HFF-Myc (cell line): ENCODE measurements around the gene KRTAP4-5.
A peak's percentile ranks its signal among the peaks of the same experiment; 100 is the strongest.
"Not testable (repeated sequence)": the region's sequence is repeated elsewhere in the genome, so short reads cannot be mapped to it uniquely, and the experiment has no call there.

Source experiments
- DNase-seq: peaks from one replicate; pipeline ENCODE4 v3.0.0-alpha.2; 2011; ENCODE audit warnings: low read depth; ENCODE audit errors: extremely low read depth
- H3K4me3 ChIP-seq: replicated peaks from 2 replicates; pipeline ENCODE4 v1.5.1; 2011; ENCODE audit warnings: low read depth, mild to moderate bottlenecking, control low read depth, low read length
- CTCF ChIP-seq: IDR thresholded peaks from 2 replicates; pipeline ENCODE4 v1.5.1; 2012; ENCODE audit warnings: mild to moderate bottlenecking, low read depth, low read length, control low read depth; ENCODE audit errors: missing control alignments

KRTAP4-5 gene

DNA sequence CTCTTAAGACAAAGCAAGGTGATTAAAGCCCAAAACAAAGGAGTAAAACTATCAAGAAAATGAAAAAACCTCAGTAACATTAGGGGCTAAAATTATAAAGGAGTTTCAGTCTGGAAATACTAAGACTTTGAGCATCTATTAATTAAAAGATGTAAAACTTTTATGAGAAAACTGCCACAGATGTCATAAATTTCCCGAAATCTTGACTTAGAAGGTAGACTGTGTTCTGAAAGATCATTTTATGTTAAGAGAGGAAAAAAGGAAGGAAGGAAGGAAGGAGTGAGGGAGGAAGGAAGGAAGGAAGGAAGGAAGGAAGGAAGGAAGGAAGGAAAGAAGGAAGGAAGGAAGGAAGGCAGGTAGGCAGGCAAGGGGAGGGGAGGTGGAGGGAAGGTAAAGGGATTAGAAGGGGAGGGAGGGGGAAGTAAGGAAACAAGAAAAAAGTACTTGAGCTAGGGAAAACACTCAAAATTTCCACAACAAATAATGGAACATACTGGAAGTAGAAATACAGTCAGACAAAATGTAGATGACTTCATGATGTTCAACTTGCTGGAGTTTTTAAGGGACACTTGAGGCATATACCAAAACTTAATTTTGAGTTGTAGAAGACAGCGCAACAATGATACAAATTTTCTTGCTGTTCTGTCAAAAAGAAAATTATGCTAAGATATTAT lies 2.0 kb downstream of the KRTAP4-5 start:
- TF ChIP-seq CTCF: no peak
- no peak for DNase-seq
- H3K4me3 ChIP-seq: no peak overlapping the region

GRCh38 chr17:41145261-41145660 lies 4.4 kb downstream of the KRTAP4-5 start:
- no peak for DNase-seq
- H3K4me3 ChIP-seq: no peak overlapping the region
- TF ChIP-seq CTCF: no peak

DNA sequence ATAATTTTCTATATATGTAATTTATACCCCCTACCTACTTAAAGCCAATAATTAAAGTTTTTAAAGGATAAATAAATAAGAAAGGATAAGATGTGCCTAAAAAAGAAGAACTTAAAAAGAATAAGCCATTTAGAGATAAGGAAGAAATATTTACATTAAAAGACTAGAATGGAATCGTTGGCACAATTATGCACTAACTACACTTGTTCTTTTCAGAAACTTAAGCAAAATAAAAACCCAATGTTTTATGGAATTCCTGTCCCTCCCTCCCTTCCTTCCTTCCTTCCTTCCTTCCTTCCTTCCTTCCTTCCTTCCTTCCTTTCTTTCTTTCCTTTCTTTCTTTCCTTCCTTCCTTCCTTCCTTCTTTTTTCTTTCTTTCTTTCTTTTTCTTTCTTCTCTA lies 4.8 kb downstream of the KRTAP4-5 start:
- no peak for TF ChIP-seq CTCF
- H3K4me3 ChIP-seq: no peak overlapping the region
- DNase-seq: no peak

DNA sequence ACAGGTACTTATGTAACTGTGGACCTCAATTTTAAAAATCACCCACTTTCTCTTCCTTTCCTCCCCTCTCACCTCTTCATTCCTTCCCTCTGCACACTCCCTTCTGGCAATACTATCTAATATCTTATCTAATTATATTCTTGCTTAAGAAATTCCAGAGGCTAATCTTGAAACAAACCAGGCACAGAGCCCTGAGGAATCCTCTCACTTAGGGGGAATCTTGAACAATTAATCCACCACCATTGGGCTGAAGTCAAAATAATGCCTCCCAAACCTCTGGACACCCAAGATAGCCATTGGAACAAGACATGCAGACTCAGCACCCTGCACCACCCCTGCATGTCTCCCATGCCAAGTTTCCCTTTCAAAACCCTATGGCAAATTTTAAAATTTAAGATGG lies 8.3 kb downstream of the KRTAP4-5 start:
- TF ChIP-seq CTCF: no peak
- DNase-seq: no peak
- H3K4me3 ChIP-seq: no peak overlapping the region

DNA sequence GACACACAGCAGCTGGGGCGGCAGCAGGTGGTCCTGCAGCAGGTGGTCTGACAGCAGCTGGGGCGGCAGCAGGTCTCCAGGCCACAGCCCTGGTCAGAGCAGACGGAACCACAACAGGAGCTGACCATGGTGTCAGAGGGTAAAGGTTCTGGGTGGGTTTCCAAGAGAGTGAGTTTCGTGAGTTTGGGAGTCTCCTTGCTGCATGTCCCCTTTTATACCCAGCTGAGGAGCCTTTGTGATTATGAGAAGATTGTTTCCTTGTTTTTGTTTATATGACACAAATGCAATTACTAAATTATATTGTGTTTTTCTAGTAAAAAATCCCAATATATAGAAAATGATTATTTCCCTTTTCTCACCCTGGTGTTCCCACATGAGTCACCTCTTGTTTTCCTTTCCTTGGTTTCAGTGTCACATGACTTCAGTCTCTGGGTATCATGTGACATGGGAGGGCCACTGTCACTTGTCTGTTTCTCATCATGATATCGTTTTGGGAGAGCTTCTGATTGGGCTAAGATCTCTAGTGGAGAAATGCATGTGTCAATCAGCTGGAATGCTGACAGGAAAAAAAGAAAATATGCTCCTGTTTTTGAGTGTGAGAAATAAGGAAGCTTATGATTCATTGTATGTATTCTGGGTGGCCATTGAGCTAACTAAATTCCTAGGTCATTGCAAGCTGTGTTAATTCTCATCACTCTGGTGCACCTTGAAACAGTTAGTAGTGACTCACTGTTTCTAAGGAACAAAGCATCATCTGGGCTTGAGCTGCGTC lies 9.1 kb downstream of the KRTAP4-5 start, which contains the start of gene KRTAP4-6:
TSS of gene KRTAP4-6 (minus strand) at position 185 of the 772 bp plus-strand sequence. CDS start at position 128, 57 bp downstream.
- H3K4me3 ChIP-seq: no peak within 1 kb of the TSS
- TF ChIP-seq CTCF: no peak
- peak; percentile 35 for DNase-seq

DNA sequence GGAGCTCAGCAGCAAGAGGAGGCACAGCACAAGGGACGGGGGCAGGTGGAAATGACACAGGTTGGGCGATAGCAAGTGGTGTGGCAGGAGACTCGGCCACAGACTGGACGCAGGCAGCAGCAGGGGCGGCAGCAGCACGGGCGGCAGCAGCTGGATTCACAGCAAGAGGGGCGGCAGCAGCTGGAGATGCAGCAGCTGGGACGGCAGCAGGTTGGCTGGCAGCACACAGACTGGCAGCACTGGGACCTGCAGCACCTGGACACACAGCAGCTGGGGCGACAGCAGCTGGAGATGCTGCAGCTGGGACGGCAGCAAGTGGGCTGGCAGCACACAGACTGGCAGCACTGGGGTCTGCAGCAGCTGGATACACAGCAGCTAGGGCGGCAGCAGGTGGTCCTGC lies 9.8 kb downstream of the KRTAP4-5 start:
- not testable (repeated sequence) for DNase-seq, H3K4me3 ChIP-seq

DNA sequence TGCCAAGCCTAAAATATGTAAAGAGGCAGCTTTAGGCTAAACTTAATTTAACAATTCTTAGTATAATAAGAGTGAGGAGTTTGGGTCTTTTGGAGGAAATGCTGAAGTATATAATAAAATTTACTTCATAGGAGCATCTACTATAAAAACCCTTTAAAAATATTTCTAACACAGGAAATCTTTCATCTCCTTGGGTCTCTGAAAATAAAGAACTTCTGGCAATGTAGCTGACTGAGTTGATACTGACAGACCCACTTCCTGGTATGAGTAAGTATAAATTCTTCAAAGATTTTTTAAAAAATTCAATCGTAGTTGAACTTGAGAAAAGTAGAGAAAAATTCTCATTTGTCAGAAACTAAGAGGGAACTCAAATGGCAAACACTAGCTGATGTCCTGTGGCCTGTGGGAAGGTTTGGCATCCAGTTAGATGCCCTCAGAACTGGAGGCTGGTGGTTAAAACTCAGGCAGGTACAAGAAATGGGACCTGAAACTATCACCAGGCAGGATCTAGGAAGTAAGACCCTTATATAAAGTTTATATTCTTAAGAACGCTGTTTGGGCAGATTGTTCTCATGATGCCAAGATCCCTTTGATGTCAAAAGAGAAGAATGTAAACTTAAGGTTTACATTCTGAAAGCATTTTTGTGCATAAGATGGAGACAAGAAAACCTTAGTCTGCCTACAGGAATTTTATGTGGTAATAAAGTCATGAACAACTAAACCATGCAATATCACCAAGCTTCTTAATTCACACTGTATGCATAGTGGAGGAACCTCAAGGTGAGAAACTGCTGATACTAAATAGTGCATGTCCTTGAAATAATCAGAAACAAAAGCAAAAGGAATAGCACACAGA lies 15.5 kb downstream of the KRTAP4-5 start:
- DNase-seq: no peak
- H3K4me3 ChIP-seq: no peak overlapping the region
- no peak for TF ChIP-seq CTCF
